Brain microvascular endothelial cell (primary cell): Measurements from ENCODE around the gene SURF2.
A peak's percentile ranks its signal among the peaks of the same experiment; 100 is the strongest.

ENCODE experiments used
- DNase-seq: peaks from one replicate; pipeline ENCODE4 v3.0.0-alpha.2; 2020
- H3K27ac ChIP-seq: fragments of 250-450 bp; sonication (Bioruptor Pico); 2 replicates; pipeline ENCODE4 v1.5.1; 2020; ENCODE audit warnings: mild to moderate bottlenecking, moderate library complexity
- H3K27me3 ChIP-seq: fragments of 250-450 bp; sonication (Bioruptor Pico); replicated peaks from 2 replicates; pipeline ENCODE4 v1.5.1; 2020; ENCODE audit warnings: mild to moderate bottlenecking
- H3K36me3 ChIP-seq: fragments of 250-450 bp; sonication (Bioruptor Pico); replicated peaks from 2 replicates; pipeline ENCODE4 v1.5.1; 2020; ENCODE audit warnings: mild to moderate bottlenecking
- H3K4me3 ChIP-seq: 2 replicates; pipeline ENCODE4 v1.5.1; 2011; ENCODE audit warnings: low read depth, mild to moderate bottlenecking, control low read depth, low read length, moderate library complexity
- CTCF ChIP-seq: IDR thresholded peaks from 2 replicates; pipeline ENCODE4 v1.5.1; 2011; ENCODE audit warnings: low read depth, mild to moderate bottlenecking, moderate library complexity, low read length, control low read depth, inconsistent platforms; ENCODE audit errors: missing control alignments
- in situ Hi-C: cut with HindIII; loops from 2 replicates; pipeline ENCODE4 v1.10.0; 2017; ENCODE audit warnings: low sequenced_read_pairs, low pct_ligation_motif_present

Gene SURF2

DNA sequence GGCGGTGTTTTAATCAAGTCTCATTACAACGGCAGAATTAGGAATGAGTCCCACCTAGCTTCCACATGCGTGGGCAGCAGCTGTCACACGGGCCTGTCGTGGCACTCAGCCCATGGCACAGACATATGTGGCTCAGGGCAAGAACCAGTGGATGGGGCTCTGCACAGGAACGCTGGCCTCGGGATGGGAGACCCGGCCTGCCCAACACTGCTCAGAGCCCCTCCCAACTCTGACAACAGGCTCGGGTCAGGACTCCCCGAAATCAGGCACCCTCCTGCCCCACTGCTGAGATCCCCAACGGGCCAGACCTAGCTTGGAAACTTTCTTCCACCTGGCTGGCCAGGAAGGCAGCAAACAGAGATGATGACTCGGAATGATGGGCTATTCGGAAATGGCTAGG is 15.4 kb upstream of the SURF2 start:
- no peak for DNase-seq
- TF ChIP-seq CTCF = no peak
- peaks cover 42% of the 10 kb centered on the region for H3K36me3 ChIP-seq
- in situ Hi-C loops = no loop called here
- H3K4me3 ChIP-seq = no peak overlapping the region
- no peaks in the 10 kb centered on the region for H3K27me3 ChIP-seq
- no peak overlapping the region for H3K27ac ChIP-seq

- H3K4me3 ChIP-seq = no peak overlapping the region
- no peak for DNase-seq
- in situ Hi-C loops = no loop called here
- no peaks in the 10 kb centered on the region for H3K27me3 ChIP-seq
- H3K36me3 ChIP-seq = peaks cover 44% of the 10 kb centered on the region
- no peak for TF ChIP-seq CTCF
- H3K27ac ChIP-seq = no peak overlapping the region
Measured at GRCh38 chr9:133341369-133342068, 14.8 kb upstream of the SURF2 start.

DNA sequence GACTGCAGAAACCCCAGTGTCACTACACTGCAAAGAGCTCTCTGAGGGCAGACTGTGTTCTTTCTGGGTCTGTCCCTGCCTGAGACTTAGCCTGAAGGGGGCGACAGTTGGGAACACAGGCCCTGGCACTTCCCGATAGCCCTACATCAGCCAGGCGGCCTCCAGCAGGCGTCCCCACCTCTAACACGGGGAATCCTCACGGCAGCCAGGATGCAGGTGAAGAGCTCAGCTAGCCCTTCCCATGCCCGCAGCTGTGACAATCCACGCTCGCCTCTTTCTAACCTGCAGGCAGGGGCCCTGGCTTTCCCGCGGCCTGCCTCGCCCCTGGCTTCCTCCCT is 14.3 kb upstream of the SURF2 start:
- DNase-seq = no peak
- TF ChIP-seq CTCF = peak; percentile 46
- in situ Hi-C loops = no loop called here
- no peak overlapping the region for H3K27ac ChIP-seq
- no peak overlapping the region for H3K4me3 ChIP-seq
- peaks cover 44% of the 10 kb centered on the region for H3K36me3 ChIP-seq
- H3K27me3 ChIP-seq = no peaks in the 10 kb centered on the region

DNA sequence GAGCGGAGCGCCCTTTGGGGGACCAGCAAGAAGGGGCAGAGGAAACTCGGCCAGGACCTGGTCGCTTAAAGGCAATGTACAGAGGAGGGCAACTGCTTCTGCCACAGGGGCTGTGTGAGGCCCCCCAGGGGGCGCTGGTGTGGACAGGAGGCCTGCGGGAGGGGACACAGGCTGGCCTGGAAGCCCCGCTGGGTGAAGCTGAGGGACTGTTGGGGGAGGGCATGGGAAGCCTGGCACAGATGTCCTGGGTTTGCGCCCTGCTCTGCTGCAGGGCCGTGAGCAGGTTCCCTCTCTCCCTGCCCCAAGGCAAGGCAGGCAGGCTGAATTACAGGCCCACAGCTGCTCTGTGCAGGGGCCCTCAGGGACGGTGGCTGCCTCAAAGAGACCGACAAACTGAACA is 13.8 kb upstream of the SURF2 start:
- TF ChIP-seq CTCF = peak; percentile 40
- H3K27ac ChIP-seq = no peak overlapping the region
- DNase-seq = no peak
- peaks cover 44% of the 10 kb centered on the region for H3K36me3 ChIP-seq
- no peaks in the 10 kb centered on the region for H3K27me3 ChIP-seq
- H3K4me3 ChIP-seq = no peak overlapping the region
- in situ Hi-C loops = no loop called here

GRCh38 chr9:133344071-133344470 is 12.3 kb upstream of the SURF2 start:
- DNase-seq = no peak
- Histone ChIP-seq H3K27me3 (no peaks in the 10 kb centered on the region), H3K36me3 (peaks cover 52% of the 10 kb centered on the region), H3K27ac (no peak overlapping the region), H3K4me3 (no peak overlapping the region)
- in situ Hi-C loops = no loop called here
- no peak for TF ChIP-seq CTCF

- H3K27ac ChIP-seq = no peak overlapping the region
- DNase-seq = no peak
- H3K36me3 ChIP-seq = peaks cover 61% of the 10 kb centered on the region
- in situ Hi-C loops = no loop called here
- H3K4me3 ChIP-seq = no peak overlapping the region
- H3K27me3 ChIP-seq = no peaks in the 10 kb centered on the region
- TF ChIP-seq CTCF = no peak
Measured at GRCh38 chr9:133344979-133345378, 11.4 kb upstream of the SURF2 start.
